Activated T-cell treated with anti-CD3 and anti-CD28 coated beads for 24 hours (primary cell): Measurements from ENCODE around the gene UBTD1.
"Not testable (repeated sequence)": the region's sequence is repeated elsewhere in the genome, so short reads cannot be mapped to it uniquely, and the experiment has no call there.

Source experiments
- DNase-seq: peaks from one replicate; pipeline ENCODE4 v3.0.0-alpha.2; 2020; ENCODE audit warnings: low read depth

The UBTD1 gene

DNA sequence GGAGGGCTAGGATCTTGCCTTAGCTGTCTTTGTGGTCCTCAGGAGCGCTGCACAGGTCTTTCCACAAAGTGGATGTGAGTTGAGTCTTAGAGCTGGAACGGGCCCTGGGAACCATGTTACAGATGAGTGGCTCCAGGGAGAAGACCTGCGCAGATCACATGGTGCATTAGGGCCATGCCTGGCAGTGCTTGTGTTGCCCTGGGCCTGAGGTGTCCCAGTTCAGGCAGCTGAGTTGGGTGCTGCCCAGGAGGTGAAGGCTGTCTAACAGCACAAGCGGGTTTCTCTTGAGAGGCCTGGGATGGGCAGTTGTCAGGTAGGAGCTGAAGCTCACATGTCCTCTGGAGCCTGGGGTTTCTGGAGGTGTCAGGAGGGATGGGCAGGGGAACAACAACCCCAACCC lies 40.1 kb downstream of the UBTD1 start:
- DNase-seq = no peak

GRCh38 chr10:97539523-97540200 lies 40.9 kb downstream of the UBTD1 start:
- DNase-seq = no peak

GRCh38 chr10:97540669-97541500 lies 42.2 kb downstream of the UBTD1 start:
- no peak for DNase-seq

GRCh38 chr10:97542169-97543024 lies 43.7 kb downstream of the UBTD1 start:
- peak; percentile 39 for DNase-seq

GRCh38 chr10:97543025-97543546 lies 44.4 kb downstream of the UBTD1 start:
- peak; percentile 53 for DNase-seq

GRCh38 chr10:97546456-97547270 lies 47.9 kb downstream of the UBTD1 start:
- no peak for DNase-seq

DNA sequence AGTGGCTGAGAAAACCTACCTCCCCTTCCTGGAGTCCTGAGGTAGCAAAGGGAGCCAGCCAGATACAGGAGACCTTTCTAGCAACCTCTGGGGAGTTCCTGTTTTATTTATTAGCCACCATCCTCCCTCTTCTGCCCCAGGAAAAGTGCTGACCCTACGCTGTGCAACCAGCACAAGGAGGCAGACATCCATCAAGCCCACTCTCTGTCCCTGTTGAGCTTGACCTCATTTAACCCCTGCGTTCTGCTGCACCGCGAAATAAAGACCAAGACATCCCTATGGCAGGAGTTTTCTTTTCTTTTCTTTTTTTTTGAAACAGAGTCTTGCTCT lies 48.5 kb downstream of the UBTD1 start:
- DNase-seq = no peak

GRCh38 chr10:97547962-97548361 lies 49.2 kb downstream of the UBTD1 start:
- DNase-seq = no peak

DNA sequence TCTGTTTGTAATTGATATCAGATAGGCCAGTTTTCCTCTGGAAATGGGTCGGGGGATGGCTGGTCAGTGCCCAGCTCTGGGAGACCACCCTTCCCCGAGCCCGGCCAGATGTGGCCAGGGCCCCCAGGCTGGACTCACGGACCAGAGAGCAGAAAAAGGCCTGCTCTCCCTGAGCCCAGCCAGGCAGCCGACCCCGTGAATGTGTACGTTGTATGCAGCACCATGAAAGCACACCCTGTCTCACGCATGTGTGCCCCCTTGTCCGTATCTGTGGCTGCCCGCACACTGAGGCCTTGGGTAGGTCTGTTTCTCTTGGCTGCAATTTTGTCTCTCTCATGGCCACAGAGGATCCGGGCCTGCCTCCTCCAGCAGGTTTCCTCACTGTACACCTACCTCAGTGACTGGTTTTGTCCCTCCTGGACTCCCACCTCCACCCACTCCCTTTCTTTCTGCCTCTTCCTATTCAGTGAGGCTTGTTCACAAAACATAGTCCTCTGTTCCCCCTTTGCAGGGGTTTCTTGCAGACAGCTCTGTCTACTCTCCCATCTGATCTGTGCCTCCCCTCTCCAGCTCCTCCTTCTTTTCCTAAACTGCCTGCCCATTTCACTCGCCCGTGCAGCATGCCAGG lies 50.2 kb downstream of the UBTD1 start:
- DNase-seq = no peak

DNA sequence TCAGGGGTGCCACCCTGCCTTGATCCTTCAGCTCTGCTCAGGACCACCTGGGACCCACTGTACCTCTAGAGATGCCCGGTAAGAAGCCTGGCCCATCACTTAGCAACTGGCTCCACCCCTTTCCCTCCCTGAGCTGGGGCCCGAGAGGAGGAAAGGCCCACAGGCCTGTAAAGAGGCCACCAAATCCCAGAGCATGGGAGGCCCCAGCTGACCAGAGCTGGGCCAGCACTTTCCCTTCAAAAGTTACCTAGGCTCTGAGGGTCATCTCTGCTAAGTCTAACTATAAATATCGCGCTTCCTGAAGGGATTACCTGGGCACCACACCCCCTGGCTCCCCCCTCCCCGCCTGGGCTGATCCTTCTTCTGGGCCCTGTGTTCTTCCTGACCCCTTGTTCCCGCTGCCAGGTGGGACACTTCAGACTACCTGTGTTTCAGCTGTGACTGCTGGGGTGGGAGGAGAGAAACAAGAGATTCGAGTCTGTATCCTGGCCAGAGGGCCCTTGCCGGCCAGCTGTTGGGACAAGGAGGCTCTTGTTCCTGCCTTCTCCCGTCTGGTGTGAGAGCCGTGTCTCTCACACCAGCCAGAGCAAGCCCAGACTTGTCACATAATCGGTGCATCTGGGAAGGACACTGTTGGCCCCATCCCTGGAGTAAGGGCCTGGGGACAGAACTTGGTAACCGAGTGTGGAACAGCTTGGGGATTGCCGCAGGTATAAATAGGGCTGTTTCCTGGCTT lies 51.0 kb downstream of the UBTD1 start:
- no peak for DNase-seq

- no peak for DNase-seq
Observed at GRCh38 chr10:97550336-97551149, 51.8 kb downstream of the UBTD1 start.

- no peak for DNase-seq
Observed at GRCh38 chr10:97551271-97551670, 52.5 kb downstream of the UBTD1 start.

DNA sequence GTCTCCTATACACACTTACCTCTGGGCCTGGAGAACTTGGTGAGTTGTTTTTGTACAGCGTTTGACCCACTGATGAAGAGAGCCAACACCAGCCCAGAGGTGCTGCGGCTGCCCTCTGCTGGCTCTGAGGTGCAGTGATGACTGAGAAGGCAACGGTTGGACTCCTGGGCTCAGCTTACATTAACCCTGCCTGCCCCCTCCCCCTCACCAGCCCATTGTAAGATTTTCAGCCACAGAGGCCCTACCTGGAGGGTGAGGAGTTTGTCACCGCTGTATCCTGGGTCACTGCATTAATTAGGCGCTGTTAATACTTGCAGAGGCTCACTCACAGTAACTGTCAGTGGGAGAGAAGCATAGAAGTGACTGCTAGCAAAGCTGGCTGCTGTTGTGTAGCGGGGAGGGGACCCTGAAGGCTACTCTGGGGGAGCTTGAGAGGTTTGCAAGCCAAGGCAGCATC lies 54.9 kb downstream of the UBTD1 start:
- DNase-seq = peak; percentile 52

DNA sequence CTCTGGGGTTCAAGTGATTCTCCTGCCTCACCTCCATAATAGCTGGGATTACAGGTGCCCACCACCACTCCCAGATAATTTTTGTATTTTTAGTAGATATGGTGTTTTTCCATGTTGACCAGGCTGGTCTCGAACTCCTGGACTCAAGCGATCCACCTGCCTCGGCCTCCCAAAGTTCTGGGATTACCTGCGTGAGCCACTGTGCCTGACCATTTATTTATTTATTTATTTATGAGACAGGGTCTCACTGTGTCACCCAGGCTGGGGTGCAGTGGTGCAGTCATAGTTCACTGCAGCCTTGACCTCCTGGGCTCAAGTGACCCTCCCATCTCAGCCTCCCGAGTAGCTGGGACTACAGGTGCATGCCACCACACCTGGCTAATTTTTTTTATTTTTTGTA lies 55.6 kb downstream of the UBTD1 start:
- DNase-seq = not testable (repeated sequence)

GRCh38 chr10:97555541-97555940 lies 56.8 kb downstream of the UBTD1 start:
- not testable (repeated sequence) for DNase-seq

- not testable (repeated sequence) for DNase-seq
Observed at GRCh38 chr10:97560731-97561381, 62.1 kb downstream of the UBTD1 start.

GRCh38 chr10:97561386-97562077 lies 62.8 kb downstream of the UBTD1 start:
- not testable (repeated sequence) for DNase-seq

DNA sequence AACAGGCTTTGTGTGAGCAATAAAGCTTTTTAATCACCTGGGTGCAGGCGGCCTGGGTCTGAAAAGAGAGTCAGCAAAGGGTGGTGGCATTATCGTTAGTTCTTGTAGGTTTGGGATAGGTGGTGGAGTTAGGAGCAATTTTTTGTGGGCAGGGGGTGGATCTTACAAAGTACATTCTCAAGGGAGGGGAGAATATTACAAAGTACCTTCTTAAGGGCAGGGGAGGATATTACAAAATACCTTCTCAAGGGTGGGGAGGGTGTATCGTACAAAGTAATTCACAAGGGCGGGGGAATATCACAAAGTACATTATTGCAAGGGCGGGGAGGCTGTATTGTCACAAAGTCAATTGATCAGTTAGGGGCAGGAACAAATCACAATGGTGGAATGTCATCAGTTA lies 63.6 kb downstream of the UBTD1 start:
- not testable (repeated sequence) for DNase-seq
